Measurements from ENCODE around the gene ARPIN.

DNA sequence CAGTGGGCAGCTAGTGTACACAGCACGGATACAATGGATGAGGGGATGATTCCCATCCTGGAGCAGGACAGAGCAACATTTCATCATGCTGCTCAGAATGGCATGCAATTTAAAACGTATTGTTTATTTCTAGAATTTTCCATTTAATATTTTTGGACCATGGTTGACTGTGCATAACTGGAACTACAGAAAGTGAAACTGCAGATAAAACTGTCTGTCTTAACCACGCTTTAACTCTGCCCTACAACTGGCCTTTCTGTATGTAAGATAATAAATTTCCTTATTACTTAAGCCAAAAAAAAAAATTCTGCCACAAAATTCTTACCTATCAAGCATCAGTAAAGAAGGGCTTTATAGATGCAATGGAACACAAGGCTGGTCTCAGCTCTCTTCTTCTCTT, 52.3 kb downstream of the ARPIN start:
- TF ChIP-seq SUZ12 (IDR thresholded peaks at IDR 0.05) = no peak
- no peak for TF ChIP-seq ARNT (IDR thresholded peaks at IDR 0.05)
- TF ChIP-seq ELF4 (IDR thresholded peaks at IDR 0.05) = no peak
- no peak for TF ChIP-seq CTBP1 (IDR thresholded peaks at IDR 0.05; ENCODE audit: borderline replicate concordance)
- TF ChIP-seq LEF1 (IDR thresholded peaks at IDR 0.05; ENCODE audit: borderline replicate concordance) = no peak
- TF ChIP-seq HDGF (IDR thresholded peaks at IDR 0.05; ENCODE audit: borderline replicate concordance) = no peak
- TF ChIP-seq SP1 (IDR thresholded peaks at IDR 0.05) = no peak
- TF ChIP-seq FOXK2 (IDR thresholded peaks at IDR 0.05) = no peak
- TF ChIP-seq FOXA1 (IDR thresholded peaks at IDR 0.05) = no peak
- no peak for TF ChIP-seq TARDBP (IDR thresholded peaks at IDR 0.05)
- TF ChIP-seq FOXM1 (IDR thresholded peaks at IDR 0.05; ENCODE audit: borderline replicate concordance) = no peak
- no peak for TF ChIP-seq NFRKB (IDR thresholded peaks at IDR 0.05)
- no peak for TF ChIP-seq BHLHE40 (IDR thresholded peaks at IDR 0.05; ENCODE audit: borderline replicate concordance)
